Hepatocyte (in vitro differentiated cells): ENCODE measurements around the gene NOP58.

Source experiments
- EZH2phosphoT487 ChIP-seq: fragments of 200-600 bp; sonication (generic); IDR thresholded peaks from one replicate; pipeline ENCODE4 v1.6.1; 2018; ENCODE audit warnings: antibody characterized with exemption, mild to moderate bottlenecking, low read depth, moderate library complexity; ENCODE audit not compliant: unreplicated experiment, severe bottlenecking
- TF ChIP-seq, protein P1 (sequence below): fragments of 200-600 bp; sonication (generic); IDR thresholded peaks from 2 replicates; pipeline ENCODE4 v1.5.1; 2016; ENCODE audit warnings: antibody characterized with exemption, mild to moderate bottlenecking; ENCODE audit not compliant: poor library complexity

DNA sequence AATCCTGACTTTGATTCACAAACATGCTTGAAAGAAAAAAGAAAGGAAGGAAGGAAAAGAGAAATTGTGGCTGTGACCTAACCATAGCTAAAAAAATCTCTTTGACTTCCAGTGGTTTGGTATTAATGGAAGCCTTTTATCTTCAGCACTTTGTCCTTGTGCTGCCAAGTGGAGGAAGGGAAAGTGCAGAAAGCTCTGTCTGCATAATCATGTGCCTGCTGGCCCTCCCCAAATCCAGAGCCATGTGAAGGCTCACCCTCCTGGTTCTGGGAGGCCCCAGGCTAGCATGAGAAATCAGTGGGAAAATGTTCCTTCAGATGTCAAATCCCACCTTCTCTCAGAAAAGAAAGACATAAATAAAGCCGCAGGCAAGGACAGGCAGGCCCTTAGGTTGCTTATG, 62.3 kb downstream of the NOP58 start:
- TF ChIP-seq, protein P1, sequence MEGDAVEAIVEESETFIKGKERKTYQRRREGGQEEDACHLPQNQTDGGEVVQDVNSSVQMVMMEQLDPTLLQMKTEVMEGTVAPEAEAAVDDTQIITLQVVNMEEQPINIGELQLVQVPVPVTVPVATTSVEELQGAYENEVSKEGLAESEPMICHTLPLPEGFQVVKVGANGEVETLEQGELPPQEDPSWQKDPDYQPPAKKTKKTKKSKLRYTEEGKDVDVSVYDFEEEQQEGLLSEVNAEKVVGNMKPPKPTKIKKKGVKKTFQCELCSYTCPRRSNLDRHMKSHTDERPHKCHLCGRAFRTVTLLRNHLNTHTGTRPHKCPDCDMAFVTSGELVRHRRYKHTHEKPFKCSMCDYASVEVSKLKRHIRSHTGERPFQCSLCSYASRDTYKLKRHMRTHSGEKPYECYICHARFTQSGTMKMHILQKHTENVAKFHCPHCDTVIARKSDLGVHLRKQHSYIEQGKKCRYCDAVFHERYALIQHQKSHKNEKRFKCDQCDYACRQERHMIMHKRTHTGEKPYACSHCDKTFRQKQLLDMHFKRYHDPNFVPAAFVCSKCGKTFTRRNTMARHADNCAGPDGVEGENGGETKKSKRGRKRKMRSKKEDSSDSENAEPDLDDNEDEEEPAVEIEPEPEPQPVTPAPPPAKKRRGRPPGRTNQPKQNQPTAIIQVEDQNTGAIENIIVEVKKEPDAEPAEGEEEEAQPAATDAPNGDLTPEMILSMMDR: no peak
- no peak for TF ChIP-seq EZH2phosphoT487
